ENCODE data around the gene CAMSAP1.

The CAMSAP1 gene

DNA sequence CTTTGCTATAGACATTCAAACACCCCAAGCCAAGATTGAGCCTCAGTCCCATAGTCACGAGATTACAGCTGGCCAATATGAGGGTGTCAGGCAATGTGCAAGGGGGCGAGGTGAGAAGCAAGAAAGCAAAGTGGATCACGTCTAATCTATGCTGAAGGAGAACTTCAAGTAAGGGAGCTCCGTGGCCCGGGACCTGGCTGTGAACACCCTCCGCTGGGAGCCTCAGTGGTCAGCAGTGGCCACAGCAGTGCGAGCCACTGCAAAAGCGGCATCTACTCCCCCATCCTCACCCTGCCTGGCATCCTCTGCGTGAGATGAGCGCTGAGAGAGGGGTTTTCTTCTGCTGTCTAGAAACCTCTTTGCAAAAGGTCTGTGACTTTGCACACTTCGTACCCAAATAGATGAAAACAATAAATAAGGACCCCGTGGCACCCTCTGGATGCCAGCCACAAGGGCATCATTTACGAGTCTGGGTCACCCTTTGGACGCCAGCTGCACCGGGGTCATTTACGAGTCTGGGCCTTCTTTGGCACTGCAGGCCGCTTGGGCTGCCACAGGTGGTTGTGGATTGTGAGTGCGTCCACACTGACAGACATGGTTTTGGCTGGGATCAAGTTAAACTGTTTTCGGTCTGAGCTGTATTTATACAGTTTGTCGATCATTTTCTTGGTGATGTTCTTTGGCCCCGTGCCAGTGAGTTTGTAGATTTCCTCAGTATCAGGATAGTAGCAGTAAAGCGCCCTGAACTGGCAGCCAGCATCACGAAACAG is 96.4 kb downstream of the CAMSAP1 start:
- DNase-seq: no peak
- Mint-ChIP-seq H3K27me3 (ENCODE audit: low read depth, poor library complexity) (no peaks in the 10 kb centered on the region), H3K27ac (no peak overlapping the region), H3K36me3 (ENCODE audit: low read depth) (peaks cover 60% of the 10 kb centered on the region), H3K4me1 (peaks cover 8% of the 10 kb centered on the region), H3K9me3 (peaks cover 4% of the 10 kb centered on the region), H3K4me3 (no peak overlapping the region)
- TF ChIP-seq CTCF (IDR thresholded peaks at IDR 0.05): no peak

DNA sequence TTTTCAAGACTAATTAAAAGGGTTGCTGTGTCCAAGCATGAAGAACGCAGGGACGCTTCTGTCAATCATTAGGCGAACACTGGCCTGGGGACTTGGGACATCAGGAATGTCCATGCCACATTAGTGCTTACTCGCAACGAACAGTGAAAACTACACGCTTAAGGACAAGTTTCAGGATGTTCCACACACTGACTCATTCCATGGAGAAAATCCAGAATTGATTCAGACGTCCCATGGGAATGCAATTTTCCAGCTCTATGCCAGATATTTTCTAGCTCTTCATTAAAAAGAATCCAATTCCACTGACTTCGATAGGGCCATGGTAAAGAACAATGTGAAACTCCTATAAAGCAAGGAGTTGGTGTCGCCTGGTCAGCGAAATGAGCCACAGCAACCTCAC is 98.2 kb downstream of the CAMSAP1 start:
- Mint-ChIP-seq H3K4me1 (peaks cover 4% of the 10 kb centered on the region), H3K36me3 (ENCODE audit: low read depth) (peaks cover 43% of the 10 kb centered on the region), H3K27me3 (ENCODE audit: low read depth, poor library complexity) (no peaks in the 10 kb centered on the region), H3K4me3 (no peak overlapping the region), H3K9me3 (peaks cover 4% of the 10 kb centered on the region), H3K27ac (peak overlapping the region; percentile 68)
- no peak for DNase-seq
- TF ChIP-seq CTCF (IDR thresholded peaks at IDR 0.05): no peak

GRCh38 chr9:135805422-135806022 is 101.8 kb downstream of the CAMSAP1 start:
- Mint-ChIP-seq H3K4me3 (no peak overlapping the region), H3K4me1 (peaks cover 15% of the 10 kb centered on the region), H3K9me3 (peaks cover 6% of the 10 kb centered on the region), H3K36me3 (ENCODE audit: low read depth) (peaks cover 7% of the 10 kb centered on the region), H3K27me3 (ENCODE audit: low read depth, poor library complexity) (no peaks in the 10 kb centered on the region), H3K27ac (peak overlapping the region; percentile 88)
- DNase-seq: no peak
- no peak for TF ChIP-seq CTCF (IDR thresholded peaks at IDR 0.05)

DNA sequence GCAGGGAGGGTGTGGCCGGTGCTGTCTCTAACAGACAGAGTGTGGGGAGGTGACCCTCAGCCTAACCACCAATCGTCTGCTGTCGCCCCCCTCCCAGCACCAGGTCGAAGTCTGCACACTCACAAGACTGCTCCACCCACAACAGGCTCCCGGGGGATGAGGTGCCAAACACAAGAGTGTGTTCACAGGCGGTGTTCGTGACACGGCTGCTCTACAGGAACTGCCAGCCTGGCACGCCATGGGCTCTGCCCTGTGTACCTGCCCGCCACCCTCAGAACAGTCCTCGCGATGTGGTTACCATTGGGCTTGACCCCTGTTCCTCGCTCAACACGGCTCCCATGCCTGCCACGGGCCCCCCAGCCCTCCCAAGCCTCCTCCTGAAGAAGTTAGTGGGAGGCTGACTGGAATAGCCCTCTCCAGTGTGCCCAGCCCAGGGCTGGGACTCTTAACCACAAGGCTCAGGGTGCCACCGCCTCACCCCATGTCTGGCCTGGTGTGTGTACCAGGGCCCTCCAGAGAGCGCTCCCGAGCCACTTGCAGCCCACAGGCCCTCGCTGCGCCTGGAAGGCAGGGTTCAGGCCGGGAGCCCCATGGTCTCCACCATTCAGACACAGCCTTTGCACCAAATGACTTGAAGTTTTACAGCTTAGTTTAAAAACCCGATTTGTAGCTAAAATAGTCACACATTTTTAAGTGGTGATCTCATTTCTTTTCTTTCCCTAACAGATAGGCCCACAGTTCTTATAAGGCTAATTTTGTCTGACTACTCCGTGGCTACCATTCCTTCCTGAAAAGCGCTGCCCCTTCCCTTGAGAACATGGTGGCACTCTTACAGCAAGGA is 102.5 kb downstream of the CAMSAP1 start:
- no peak overlapping the region for H3K27ac Mint-ChIP-seq
- H3K36me3 Mint-ChIP-seq (ENCODE audit: low read depth): peaks cover 1% of the 10 kb centered on the region
- peaks cover 6% of the 10 kb centered on the region for H3K9me3 Mint-ChIP-seq
- DNase-seq: no peak
- no peak for TF ChIP-seq CTCF (IDR thresholded peaks at IDR 0.05)
- H3K4me1 Mint-ChIP-seq: peaks cover 15% of the 10 kb centered on the region
- no peak overlapping the region for H3K4me3 Mint-ChIP-seq
- no peaks in the 10 kb centered on the region for H3K27me3 Mint-ChIP-seq (ENCODE audit: low read depth, poor library complexity)

- no peak for DNase-seq
- Mint-ChIP-seq H3K4me3 (no peak overlapping the region), H3K9me3 (peaks cover 6% of the 10 kb centered on the region), H3K27ac (no peak overlapping the region), H3K36me3 (ENCODE audit: low read depth) (no peaks in the 10 kb centered on the region), H3K27me3 (ENCODE audit: low read depth, poor library complexity) (no peaks in the 10 kb centered on the region), H3K4me1 (peaks cover 22% of the 10 kb centered on the region)
- TF ChIP-seq CTCF (IDR thresholded peaks at IDR 0.05): no peak
Observed at GRCh38 chr9:135803441-135803840, 103.9 kb downstream of the CAMSAP1 start.

All from nephron progenitor cell (in vitro differentiated cells).